Measurements from ENCODE around the gene RPUSD1.

DNA sequence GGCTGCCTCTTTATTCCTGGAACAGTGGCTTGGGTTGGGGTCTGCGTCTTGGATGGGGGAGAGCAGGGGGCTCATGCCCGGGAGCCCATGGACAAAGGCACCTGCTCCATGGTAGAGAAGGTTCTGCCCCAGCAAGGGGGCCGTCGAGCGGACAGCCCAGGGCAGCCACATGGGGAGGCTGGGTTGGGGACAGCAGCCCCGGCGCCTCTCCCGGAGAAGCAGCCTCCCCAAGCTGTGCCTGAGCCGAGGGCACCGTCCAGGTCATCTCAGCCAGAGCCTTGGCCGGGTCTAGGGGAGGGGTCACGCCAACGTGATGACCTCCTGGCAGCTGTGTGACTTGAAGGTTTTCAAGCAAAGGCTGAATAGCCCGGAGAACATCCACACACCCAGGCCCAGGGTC lies 45.2 kb upstream of the RPUSD1 start:
- TF ChIP-seq PPARA (CRISPR knock-in tag; IDR thresholded peaks at IDR 0.05; ENCODE audit: borderline replicate concordance) = no peak
- TF ChIP-seq, protein P1, sequence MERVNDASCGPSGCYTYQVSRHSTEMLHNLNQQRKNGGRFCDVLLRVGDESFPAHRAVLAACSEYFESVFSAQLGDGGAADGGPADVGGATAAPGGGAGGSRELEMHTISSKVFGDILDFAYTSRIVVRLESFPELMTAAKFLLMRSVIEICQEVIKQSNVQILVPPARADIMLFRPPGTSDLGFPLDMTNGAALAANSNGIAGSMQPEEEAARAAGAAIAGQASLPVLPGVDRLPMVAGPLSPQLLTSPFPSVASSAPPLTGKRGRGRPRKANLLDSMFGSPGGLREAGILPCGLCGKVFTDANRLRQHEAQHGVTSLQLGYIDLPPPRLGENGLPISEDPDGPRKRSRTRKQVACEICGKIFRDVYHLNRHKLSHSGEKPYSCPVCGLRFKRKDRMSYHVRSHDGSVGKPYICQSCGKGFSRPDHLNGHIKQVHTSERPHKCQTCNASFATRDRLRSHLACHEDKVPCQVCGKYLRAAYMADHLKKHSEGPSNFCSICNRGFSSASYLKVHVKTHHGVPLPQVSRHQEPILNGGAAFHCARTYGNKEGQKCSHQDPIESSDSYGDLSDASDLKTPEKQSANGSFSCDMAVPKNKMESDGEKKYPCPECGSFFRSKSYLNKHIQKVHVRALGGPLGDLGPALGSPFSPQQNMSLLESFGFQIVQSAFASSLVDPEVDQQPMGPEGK (CRISPR knock-in tag; IDR thresholded peaks at IDR 0.05; ENCODE audit: borderline replicate concordance) = no peak
- TF ChIP-seq TOX (CRISPR knock-in tag; IDR thresholded peaks at IDR 0.05; ENCODE audit: borderline replicate concordance) = no peak
- no peak for TF ChIP-seq ZNF70 (CRISPR knock-in tag; IDR thresholded peaks at IDR 0.05)
- TF ChIP-seq, protein P2, sequence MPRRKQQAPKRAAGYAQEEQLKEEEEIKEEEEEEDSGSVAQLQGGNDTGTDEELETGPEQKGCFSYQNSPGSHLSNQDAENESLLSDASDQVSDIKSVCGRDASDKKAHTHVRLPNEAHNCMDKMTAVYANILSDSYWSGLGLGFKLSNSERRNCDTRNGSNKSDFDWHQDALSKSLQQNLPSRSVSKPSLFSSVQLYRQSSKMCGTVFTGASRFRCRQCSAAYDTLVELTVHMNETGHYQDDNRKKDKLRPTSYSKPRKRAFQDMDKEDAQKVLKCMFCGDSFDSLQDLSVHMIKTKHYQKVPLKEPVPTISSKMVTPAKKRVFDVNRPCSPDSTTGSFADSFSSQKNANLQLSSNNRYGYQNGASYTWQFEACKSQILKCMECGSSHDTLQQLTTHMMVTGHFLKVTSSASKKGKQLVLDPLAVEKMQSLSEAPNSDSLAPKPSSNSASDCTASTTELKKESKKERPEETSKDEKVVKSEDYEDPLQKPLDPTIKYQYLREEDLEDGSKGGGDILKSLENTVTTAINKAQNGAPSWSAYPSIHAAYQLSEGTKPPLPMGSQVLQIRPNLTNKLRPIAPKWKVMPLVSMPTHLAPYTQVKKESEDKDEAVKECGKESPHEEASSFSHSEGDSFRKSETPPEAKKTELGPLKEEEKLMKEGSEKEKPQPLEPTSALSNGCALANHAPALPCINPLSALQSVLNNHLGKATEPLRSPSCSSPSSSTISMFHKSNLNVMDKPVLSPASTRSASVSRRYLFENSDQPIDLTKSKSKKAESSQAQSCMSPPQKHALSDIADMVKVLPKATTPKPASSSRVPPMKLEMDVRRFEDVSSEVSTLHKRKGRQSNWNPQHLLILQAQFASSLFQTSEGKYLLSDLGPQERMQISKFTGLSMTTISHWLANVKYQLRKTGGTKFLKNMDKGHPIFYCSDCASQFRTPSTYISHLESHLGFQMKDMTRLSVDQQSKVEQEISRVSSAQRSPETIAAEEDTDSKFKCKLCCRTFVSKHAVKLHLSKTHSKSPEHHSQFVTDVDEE (CRISPR knock-in tag; IDR thresholded peaks at IDR 0.05) = no peak

Data from SK-N-SH treated with all-trans-retinoic acid at 6 μM for 48 hours (cell line).